ENCODE results near the gene SMIM32.
A peak's percentile ranks its signal among the peaks of the same experiment; 100 is the strongest.

The SMIM32 gene

DNA sequence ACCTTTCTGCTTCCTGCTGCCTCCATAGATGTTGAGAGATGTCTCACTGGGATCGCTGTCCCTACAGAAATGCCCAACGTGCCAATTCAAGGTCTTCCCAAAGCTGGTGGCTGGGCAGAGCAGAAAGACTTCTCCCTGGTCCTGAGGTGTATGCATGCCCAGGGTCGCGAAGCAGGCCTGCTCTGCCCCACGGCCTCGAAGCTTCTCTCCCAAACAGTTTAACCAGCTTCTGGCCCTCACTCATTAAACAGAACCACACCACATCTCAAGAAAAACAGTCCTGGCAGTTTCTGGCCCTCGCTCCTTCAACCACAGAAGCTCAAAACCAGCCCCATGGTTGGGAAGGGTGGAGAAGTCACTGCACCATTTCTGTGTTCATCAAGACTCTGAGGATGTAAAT, 14.7 kb upstream of the SMIM32 start:
- DNase-seq: no peak

DNA sequence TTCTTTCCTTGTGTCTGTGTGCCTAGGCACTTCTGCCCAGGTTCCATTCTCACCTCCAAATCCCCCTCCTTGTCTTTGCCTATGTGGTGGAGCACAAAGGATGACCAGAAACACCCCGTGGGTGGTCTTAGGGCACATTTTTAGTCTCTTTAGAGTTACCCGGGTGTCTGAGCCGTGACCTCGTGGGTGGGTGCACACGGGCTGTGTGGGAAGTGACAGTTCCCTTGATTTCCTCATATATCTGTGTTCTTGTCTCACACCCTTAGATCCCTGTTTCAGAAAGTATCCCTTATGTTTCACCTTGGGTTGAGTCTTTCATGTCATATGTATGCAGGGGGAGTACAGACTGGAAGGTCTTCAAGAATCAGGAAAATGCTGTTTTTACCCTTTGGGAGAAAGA, 13.4 kb upstream of the SMIM32 start:
- no peak for DNase-seq

DNA sequence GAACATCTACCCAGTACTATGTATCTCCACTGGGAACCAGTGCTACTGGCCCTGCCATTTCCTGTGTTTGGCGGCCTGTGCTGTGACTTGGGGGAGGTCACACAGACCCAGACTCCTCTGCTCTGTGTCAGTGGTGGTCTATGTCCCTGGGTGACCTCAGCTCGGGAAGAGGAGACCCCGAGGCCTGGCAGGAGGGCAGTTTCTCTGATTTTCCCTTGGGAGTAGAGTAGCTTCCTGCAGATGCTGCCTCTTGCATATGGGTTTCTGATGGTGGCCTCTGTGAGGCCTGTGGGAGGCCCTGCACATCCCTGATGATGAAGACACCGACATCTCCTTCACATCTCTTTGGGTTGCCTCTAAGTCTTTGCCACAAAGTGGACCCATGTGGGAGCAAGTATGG, 13.0 kb upstream of the SMIM32 start:
- DNase-seq: no peak

DNA sequence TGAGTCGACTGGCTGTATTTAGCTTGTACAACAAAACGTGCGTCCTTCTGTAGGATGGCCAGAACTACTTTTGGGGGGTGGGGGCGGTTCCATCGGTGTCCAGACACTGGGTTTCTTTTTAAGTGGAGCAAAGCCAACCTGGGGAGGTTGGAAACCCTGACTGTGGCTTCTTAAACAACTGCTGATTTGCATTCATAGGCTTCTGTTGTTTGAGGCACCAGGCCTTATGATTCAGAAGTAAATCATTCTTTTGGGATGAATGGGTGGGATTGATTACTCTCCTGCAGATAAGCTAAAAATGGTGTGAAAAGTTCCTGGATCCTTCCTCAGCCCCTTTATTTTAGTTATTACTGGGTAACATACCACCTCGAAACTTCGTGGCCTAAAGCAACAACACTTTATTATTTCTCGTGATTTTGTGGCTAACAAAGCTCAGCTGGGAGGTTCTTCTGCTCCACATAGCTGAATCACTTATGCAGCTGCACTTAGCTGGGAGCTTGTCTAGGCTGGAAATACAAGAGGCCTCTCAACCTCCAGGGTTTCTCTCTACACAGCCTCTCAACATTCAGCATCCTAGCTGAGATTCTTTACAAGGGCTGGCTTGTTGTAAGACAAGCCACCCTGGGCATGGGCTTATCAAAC, 12.2 kb upstream of the SMIM32 start:
- DNase-seq: no peak

DNA sequence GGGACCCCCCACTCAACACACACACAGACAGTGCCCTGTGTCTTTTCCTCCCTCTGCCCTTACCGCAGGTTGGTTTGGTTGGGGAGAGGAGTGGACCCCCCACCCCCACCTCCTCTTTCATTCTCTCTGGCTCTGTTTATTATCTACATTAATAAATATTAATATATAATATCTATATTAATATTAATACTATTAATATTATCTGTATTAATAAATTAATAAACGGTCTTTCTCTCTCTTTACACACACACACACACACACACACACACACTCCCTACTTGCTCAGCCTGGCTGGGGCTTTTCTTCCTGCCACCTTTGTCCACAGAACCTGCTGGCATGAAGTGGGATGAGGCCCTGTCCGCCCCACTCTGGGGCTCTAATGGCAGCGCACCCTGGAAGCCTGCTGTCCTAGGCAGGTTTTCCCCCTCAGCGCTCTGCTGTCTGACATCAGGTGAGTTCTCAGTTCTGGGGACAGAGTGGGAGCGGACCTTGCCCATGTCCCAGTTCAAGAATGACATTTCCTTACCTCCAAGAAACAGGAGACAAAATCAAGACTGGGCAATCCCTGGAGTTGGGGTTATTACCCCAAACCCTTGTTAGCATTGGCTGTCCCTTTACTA, 10.5 kb upstream of the SMIM32 start:
- no peak for DNase-seq

DNA sequence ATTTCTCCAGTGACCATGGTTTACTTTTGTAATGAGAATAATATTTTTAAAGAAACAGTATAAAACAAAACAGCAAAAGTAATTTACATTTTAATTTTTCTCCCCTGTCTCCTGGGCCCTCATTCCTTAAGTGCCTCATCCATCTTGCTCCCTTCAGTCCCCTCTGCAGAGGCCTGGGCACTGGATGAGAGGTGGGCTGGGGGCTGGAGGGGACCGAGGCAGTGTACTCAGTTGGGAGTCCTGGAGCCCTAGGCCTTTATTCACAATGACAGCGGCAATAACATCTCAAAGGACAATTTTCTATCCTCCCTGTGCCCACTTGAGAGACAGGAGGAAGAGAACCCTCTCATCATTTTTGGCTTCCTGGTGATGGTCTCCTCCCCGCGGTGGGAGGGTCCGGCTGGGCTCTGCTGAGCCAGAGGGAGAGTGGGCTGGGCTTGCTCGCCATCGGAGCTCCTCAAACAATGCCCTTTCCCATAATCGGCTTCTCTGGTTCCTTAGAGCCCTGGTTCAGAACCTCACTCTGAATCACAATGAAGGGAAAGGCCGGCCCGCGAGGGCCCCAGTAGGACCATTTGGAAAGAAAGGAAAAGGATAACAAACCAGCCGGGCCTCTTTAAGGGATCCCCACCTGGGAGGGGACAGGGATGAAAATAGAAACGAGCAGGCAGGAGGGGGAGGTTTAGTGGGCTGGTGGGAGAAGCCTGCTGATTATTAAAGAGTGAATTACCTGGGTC, 9.7 kb upstream of the SMIM32 start:
- DNase-seq: no peak

DNA sequence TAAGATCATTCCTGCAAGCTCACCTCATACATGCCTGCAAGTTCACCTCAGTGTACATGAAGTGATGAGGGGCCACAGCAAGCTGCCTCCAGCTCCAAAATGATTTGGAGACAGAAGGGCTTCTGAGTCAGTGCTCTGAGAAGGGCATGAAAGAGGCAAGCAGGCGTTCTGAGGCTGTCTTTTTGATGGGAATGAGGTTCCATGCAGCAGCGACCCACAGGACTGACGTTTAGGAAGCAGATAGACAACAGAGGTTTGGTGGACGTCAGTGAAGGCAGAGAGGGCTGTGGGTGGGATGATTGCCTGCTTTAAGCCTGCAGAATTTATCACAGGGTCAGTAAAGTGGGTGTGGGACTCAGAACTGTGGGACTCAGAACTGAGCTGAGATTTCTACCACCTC, 8.9 kb upstream of the SMIM32 start:
- DNase-seq: no peak

DNA sequence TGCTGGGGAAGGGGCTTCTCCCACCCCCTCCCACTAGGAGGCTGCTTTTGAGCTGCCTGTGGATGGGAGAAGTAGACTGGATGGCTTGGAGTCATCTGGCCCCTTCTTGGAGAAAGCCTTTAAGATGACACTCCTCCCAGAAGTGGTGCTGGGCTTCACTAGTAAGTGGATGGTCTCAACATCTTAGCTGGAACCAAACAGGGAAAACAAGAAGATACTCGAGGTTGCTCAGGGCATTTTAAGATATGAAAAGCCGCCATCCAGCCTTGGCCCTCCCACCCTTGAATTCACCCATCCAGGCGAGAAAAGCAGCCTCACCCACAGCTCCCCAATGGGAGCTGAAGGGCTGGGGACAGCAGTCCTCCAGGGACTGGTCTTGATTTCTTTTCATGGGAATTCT, 7.8 kb upstream of the SMIM32 start:
- no peak for DNase-seq

DNA sequence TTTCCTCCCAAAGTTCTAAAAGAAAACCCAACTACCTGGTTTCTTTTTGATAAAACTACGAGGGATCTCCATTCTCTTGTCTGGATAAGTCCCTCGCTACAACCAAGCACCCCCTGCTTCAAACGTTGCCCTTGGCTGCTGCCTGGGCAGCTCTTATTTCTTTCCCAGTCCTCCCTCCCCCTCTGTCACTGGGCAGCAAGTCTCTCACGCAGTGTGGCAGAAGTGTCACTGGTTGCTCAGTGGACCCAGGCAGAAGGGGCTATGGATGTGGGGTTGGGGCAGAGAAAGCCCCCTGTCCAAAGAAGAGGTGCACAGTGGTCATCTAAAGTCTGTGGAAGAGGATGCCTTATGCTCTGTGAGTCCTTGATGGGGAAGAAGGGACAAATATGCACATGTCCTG, 7.2 kb upstream of the SMIM32 start:
- DNase-seq: no peak

DNA sequence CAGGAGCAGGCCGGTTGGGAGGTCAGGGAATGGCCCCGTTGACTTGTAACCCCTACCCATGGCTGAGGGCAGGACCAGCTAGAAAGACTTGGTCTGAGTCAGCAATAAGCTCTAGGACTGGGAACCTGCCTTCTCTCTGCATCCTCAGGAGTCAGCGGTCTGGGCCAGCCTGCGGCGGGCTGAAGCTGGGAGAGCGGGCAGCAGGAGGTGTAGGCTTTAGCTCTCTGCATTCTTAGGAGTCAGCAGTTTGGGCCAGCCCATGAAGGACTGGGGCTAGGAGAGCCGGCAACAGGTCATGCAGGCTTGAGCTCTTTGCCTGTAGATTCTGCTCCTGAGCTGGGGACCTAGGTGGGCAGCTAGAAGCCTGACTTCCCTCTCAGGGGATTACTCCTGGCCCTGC, 6.4 kb upstream of the SMIM32 start:
- DNase-seq: no peak

DNA sequence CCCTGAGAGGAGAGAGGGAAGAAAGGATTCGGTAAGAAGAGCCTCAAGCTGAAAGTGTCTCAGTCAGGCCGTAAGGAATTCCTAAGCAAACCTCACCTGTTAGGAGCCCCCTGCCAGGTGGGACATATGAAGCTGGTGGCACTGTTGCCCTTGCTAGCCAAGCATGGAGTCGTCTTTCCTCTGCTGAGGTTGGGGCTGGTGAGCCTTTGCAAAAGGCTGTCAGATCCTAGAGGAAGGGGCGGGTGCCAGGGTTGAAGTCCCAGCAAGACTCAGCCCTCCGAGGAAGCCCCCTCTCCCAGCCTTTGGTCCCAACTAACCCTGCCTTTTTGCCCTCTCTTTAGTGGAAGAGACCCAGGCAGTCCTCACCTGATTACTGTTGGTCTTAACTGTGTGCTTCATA, 5.5 kb upstream of the SMIM32 start:
- DNase-seq: no peak

DNA sequence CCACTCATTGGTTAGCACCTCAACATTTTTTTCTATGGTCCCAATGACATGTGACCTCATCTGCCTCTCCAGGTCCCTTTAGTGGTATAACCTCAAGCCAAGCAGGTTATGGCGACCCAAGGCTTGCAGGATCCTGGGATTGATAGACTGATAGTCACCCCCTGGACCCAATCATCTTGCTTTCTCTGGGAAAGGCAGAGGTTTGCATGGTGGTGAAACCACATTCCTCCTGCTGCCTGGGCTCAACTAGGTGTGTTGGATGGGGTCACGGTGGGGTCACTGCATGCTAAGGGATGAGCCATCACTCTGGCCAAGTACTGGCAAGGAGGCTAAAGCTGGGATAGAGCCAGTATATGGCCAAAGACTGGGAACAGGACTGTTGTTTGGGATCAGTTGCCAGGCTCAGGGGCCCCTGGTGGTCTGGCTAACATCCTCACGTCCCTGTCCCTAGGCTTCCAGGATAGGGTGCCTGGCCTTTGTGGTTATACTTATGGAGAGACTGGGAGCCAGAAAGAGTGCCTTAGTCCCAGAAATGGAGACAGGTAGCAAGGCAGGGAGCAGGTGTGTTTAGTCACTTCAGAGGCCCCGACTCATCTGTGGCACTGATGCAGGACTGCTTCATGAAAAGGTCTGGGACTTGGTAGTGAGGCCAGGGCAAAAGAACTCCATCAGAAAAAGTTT, 4.6 kb upstream of the SMIM32 start:
- no peak for DNase-seq

DNA sequence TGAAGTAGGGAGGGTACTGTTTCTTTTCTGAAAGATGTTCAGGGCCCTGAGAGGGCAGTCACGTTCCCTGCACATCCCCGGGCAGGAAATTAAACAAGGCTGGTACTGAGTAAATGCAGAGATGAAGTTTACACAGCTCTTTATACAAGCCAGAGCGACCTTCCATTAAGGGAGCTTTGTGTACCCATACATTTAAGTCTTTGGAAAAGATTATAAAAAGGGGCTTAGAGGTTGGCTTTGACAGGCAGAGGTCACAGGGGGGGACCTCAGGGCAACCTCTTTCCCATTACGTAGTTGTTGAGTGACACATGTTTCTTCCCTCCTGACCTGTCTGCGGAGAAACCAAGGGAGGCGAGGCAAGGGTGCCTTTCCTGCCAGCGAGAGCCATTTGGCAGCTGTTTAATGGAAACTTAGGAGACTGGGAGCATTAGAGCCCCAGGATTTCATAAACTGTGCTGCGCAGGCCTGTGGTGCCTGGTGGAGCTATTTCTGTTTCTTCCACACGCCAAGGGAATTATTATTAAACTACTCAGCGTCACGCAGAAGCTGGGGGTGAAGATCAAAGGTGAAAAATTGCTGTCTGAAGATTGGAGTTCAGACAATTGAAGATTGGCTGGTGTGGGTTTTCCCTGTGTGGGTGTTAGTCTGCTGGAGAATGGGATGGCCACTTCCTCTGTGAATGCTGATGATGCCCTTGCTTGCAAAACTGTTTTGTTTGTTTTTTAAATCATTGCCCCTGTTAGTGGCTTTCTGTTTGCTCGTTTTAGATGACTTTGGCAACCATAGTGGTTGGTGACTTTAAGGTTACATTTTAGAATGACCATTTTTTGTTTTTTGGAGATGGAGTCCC, 3.2 kb upstream of the SMIM32 start:
- DNase-seq: no peak

DNA sequence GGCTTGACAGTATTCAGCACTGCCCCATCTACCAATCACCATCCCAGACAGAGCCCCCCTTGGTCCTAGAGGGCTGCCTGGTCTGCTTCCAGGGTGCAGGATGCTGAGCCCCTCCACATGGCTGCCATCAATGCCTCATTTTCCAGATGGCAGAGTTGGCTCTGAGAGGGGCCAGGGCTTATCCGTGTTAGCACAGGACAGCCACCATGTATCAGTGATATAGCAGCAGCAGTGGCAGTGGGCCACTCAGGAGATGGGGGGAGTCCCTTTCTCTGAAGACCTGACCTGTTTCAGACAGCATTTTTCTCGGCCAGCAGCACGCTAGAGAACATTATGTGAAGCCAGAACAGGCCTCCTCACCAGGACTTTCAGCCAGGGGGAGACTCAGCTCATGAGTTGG, 1.6 kb upstream of the SMIM32 start:
- DNase-seq: no peak

DNA sequence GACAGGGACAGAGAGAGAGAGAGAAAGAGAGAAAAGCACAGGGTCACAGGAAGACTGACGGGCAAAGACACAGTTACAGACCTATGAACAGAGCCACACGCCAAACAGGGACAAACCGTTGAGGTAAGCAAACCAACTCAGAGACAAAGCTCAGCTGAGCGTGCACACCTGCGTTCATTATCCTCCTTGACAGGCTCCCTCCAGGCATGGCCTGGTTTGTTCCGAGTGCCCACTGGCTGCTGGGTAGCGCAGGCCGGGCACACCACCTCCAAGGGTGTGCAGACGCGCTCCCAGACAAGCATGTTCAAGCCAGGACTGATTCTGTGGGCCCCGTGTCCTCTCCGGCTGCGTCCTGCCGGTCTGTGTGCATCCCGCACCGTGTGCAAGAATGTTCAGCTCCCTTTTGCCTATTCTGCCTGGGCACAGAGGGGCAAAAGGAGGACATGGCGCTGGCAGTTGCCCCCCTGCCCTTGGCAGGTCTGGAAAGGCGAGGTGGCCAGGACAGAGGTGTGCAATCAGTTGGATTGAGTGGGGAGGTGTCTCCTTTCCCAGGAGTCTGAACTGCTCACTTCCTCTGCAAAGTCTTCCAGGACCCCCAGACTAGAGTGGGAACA, 467 bp upstream of the SMIM32 start:
- no peak for DNase-seq

DNA sequence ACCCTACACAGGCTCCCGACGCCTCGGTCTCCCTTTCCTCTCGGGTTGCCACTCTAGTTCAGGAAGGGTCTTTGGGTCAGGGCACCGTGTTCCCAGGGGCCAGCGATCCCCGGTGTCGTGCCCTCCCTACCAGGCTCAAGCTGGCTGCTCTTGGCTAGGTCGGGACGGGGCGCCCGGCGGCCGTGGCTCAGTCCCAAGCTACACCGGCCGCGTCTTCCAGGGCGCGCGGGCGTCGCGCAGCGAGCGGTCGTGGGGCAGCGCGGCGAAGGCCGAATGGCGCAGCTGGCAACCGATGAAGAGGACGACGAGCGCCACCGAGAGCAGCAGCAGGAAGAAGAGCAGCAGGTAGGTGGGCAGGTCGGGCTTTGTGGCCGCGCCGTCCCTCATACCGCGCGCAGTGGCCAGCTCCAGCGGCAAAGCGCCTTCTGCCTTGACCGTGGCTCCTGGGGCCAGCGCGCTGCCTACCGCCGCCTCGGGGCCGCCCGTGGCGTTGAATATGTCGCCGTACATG, 892 bp downstream of the SMIM32 start:
- no peak for DNase-seq

DNA sequence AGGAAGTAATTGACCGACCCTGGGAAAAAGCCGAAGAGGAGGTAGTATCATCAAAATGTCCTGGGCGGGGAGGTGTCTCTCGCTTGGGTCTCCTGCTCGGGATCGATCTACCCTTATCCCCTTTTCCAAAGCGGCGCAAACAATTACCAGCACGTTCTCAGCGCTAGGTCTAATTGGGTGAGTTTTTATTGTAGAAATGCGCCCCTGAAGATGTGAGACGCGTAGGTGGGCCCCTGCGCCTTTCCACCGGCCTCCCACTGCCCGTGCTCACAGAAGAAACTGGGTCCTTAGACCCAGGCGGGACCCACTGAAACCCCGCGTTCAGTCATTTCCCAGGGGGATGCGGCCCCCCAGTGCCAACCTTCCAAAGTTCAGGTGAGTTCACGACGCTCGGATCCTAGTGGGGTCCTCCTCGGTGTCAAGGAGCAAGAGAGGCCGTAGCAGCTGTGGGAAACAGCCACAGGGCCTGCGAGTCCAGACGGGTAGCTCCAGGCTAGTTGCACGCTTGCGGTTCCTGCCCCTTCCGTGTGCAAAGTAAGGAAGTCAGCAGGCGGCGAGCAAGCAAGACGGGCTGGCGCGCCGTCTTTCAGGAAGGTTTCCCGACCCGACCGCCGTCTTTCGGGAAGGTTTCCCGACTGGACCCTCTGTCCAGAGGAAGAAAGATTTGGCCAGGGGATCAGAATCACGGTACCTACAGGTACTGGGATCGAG, 1.5 kb downstream of the SMIM32 start:
- peak; percentile 33 for DNase-seq

DNA sequence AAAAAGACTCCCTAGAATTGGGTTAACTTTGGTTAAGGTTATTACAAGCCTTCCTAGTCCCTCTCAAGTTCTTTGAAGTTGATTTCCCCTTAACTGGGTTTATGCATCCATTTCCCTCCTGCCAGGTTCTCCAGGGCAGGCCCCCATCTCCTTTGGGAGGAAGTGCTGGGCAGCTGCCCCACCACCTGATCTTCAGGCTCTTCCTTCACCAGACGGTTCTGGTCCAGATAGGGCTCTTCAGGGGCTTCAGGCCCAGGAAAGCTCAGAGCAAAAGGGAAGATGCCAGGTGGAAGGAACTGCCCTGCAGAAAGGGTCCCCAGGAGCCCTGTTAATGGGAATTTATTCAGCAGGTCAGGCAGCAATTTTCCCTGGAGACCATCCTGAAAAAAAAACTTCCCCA, 2.1 kb downstream of the SMIM32 start:
- no peak for DNase-seq

DNA sequence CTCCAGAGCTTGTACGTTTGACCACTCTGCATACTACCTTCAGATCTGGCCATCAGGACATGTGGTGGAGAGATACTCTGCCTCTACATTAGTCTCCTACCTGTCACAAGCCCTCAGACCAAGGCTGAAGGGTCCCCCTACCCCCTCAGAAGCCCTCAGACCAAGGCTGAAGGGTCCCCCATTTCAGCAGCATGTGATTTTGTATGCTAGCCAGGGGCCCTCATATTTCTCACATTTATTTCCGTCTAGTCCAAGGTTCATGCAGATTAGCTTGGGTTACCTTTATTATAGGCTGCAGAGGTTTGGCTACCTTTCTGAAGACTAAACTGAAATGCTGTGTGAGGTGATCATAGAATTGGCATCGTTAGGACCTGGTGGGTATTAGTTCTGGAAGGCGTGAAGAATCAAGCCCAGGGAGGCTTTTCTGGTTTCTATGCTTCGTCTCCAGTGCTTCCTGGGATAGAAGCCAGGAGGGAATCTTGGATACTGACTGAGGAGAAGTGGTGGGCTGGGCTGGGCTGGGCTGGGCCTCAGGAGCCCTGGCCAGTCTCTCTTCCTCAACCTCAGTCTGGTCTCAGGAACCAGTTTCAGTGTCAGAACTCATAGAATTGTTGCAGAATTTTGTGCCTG, 2.8 kb downstream of the SMIM32 start:
- no peak for DNase-seq

DNA sequence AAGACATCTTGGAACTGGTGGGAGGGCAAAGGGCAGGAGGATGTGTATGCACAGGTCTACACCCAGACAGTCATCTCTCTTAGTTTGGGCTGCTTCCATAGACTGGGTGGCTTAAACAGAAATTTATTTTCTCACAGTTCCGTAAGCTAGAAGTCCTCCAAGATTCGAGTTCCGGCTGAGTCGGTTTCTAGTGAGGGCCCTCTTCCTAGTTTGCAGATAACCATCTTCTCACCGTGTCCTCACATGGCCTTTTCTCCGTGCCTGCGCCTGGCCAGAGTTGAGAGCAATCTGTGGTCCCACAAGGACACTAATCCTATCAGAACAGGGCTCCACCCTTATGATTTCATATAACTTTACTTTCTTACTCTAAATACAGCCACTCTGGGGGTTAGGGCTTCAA, 4.1 kb downstream of the SMIM32 start:
- DNase-seq: no peak

DNA sequence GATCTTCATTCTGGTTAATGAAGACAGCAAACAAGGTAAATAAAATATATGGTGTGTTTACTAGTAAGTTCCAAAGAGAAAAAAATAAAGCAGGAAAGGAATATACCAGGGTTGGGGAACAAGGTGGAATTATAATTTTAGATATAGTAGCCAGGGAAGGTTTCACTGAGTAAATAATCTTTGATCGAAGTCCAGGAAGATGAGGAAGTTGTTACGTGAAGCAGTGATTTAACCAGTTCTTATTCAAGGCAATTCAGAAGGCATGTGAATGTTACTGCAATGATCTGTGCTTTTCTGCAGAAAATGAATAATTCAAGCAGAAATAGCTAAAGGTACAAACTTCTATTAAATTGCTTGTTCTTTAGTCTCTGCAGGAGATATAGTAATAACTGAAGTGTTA, 6.2 kb downstream of the SMIM32 start:
- no peak for DNase-seq
